NB4 (cell line): ENCODE results near the gene GATAD2B.

Experiments
- DNase-seq: peaks from one replicate; pipeline ENCODE4 v3.0.0; 2010; ENCODE audit warnings: low read depth
- H3K4me3 ChIP-seq: one replicate; pipeline ENCODE4 v1.5.1; 2011; ENCODE audit warnings: mild to moderate bottlenecking, low read depth, low read length, moderate library complexity
- MYC ChIP-seq: IDR thresholded peaks from 2 replicates; pipeline ENCODE4 v1.6.1; 2011; ENCODE audit warnings: low read depth, low read length
- POLR2A ChIP-seq: IDR thresholded peaks from 2 replicates; pipeline ENCODE4 v1.6.1; 2011; ENCODE audit warnings: mild to moderate bottlenecking; ENCODE audit not compliant: insufficient read length; ENCODE audit errors: extremely low read depth
- TF ChIP-seq, protein P1 (sequence below): IDR thresholded peaks from one replicate; pipeline ENCODE4 v1.5.1; 2012; ENCODE audit warnings: low read depth, low read length
- TF ChIP-seq, protein P2 (sequence below): IDR thresholded peaks from 2 replicates; pipeline ENCODE4 v1.6.1; 2011; ENCODE audit warnings: low read depth, low read length

GATAD2B gene

DNA sequence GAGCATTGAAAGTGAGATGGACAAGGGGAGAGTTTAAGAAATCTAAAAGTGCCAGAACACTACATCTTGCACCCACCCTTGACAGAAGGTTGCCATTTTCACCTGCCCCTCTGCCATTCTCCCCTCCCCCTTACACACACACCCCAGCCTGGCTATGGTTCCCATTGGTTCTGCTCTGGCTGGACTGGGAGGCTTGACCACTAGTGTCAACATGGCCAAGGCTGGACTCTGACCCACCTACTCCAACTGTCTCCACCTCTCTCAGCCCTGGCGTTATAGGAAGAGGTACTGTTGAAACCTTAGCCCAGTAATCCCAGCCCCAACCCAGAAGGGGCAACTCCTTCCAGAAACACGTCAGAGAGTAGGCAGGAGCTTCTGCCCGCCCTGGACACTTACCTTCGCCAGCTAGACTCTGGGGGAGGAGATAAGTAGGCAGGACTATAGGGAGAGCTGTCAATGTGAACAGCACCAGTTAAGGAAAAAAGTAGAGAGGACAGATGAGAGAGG lies 31.1 kb upstream of the GATAD2B start:
- no peak for DNase-seq
- TF ChIP-seq, protein P1, sequence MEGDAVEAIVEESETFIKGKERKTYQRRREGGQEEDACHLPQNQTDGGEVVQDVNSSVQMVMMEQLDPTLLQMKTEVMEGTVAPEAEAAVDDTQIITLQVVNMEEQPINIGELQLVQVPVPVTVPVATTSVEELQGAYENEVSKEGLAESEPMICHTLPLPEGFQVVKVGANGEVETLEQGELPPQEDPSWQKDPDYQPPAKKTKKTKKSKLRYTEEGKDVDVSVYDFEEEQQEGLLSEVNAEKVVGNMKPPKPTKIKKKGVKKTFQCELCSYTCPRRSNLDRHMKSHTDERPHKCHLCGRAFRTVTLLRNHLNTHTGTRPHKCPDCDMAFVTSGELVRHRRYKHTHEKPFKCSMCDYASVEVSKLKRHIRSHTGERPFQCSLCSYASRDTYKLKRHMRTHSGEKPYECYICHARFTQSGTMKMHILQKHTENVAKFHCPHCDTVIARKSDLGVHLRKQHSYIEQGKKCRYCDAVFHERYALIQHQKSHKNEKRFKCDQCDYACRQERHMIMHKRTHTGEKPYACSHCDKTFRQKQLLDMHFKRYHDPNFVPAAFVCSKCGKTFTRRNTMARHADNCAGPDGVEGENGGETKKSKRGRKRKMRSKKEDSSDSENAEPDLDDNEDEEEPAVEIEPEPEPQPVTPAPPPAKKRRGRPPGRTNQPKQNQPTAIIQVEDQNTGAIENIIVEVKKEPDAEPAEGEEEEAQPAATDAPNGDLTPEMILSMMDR = no peak
- TF ChIP-seq MYC (no peak), POLR2A (no peak)
- TF ChIP-seq, protein P2, sequence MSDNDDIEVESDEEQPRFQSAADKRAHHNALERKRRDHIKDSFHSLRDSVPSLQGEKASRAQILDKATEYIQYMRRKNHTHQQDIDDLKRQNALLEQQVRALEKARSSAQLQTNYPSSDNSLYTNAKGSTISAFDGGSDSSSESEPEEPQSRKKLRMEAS = no peak
- H3K4me3 ChIP-seq = no peak overlapping the region

DNA sequence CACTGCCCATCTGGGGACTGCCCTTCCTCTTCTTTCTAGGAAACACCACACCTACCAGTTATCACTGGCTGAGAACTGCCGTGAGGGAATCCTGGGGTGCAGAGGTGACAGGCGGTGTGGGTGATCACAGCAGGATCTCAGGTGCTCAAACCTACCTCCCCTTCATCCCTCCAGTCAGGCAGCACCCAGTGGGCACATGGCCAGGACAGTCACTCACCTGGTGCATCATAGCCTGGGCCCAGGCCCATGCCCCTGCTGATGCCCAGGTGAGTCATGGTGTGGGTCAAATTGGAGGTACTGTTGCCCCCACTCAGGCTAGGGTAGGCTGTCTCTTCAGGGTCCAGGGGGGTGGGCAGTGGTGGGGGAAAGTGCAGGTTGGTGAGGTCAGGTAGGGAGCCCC lies 29.0 kb upstream of the GATAD2B start:
- no peak for DNase-seq
- no peak overlapping the region for H3K4me3 ChIP-seq
- TF ChIP-seq, protein P2 = no peak
- no peak for TF ChIP-seq POLR2A
- TF ChIP-seq MYC = no peak
- TF ChIP-seq, protein P1 = no peak

DNA sequence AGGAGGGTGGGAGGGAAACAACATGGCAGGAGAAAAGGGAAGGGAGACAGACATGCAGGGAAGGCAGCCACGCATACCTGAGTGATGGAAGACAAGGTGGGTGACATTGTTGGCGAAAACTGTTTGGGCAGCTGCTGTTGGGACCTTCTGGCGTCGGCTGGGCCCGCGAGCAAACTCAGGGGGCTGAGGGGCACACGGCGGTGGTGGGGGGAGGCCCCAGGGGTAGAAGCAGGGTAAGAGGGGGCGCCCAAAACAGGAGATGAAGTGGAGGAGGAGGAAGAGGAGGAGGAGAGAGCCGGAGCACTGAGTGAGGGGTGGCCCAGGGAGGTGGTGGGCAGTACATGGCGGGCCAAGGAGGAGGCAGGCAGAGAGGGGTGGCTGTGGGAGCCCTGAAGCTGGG lies 28.4 kb upstream of the GATAD2B start:
- DNase-seq = no peak
- TF ChIP-seq, protein P1 = no peak
- TF ChIP-seq MYC (no peak), POLR2A (no peak)
- TF ChIP-seq, protein P2 = no peak
- H3K4me3 ChIP-seq = no peak overlapping the region

DNA sequence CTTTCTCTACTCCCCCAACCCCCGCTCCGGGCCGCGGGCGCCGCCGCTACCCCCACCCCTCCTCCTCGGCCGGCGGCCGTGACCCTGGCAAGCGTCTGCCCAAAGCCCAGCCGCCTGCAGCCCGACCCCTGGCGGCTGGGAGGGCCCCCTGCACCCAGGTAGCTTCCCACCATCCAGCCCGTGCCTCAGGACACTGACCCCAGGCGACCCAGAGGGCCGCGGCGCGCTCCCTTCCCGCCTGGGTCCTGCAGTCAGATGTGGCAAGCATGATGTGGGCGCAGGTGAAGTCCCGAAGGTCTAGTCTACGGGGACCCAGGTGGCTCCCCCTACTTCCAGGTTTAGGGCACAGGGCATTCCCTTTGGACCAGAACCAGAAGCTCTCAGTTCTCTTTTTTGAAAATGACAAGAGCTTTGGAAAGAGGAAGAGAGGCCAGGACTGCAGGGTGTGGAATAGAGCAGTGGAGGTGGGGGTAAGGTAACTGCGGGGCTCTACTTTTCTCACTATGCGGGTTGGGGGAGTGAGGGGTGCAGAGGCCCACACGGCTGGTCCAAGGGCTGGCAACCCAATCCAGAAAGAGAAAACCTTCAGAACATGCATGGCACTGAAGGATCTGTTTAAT lies 24.0 kb upstream of the GATAD2B start, which contains the start of gene DENND4B:
Gene DENND4B (minus strand): TSS at position 97 of the 620 bp plus-strand sequence. CDS start 2,344 bp downstream, outside the sequence.
- H3K4me3 ChIP-seq = peak within 1 kb of the TSS; percentile 82
- TF ChIP-seq, protein P2 = peak; percentile 31
- TF ChIP-seq POLR2A (peak; percentile 26), MYC (peak; percentile 49)
- TF ChIP-seq, protein P1 = peak; percentile 77
- DNase-seq = peak; percentile 92

DNA sequence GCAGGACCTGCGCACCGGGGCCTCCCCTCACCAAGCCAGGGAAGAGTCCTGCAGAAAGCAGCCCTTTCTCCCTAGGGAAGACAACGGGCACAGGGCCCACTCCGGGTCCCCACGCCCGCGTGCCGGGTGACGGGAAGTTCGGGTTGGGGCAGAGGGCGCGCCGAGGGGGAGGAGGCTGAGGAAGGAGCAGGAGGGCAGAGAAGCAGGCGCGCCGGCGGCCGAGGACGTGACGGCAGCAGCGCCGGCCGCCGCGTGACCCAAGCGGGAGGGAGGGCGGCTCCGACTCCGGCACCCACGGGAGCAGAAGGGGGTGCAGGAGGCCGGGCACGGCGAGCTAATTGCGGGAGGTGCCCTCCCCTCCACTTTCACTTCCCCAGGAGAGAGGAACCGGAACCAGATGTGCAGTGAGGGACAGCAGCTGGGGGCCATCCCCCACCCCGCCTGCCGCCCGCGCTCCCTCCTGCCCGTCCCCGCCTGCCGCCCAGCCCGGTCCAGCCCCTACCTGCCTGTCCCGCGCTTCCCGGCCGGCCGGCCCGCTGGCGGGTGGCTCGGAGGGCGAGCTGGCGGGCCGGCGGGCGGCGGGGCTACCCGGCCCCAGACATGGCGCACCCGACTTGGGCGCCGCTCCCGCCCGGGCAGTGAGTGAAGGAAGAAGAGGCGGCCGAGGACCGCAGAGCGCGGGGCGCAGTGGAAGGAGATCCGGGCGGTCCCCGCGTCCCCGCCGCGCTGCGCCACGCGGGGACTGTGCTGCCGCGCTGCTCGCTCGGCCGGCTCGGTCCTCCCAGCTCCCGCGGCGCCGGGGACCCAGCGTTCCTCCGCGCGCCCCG lies 23.2 kb upstream of the GATAD2B start:
- DNase-seq = peak; percentile 97
- no peak for TF ChIP-seq POLR2A
- TF ChIP-seq, protein P2 = peak; percentile 68
- TF ChIP-seq MYC = peak; percentile 56
- TF ChIP-seq, protein P1 = no peak
- H3K4me3 ChIP-seq = peak overlapping the region; percentile 82
